ENCODE measurements around the gene FBXW7.

Gene FBXW7

DNA sequence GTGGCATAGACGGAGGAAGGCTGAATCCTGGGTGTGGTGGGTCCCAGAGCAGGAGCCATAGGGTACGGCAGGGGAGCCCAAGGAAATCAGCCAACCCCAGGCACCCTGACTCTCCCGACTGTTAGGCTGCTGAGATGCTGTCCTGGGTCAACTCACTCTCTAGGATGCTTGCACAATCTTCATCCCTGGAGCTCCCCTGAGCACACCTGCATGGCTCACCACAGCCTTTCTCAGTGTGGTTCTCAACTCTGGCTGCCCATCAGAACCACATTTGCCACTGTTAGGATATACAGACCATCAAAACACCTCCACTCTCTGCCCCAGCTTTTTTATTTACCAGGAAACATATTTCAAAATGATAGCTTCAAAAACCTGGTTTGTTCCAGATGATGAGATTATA is 236.3 kb downstream of the FBXW7 start:
- TF ChIP-seq, protein P1, sequence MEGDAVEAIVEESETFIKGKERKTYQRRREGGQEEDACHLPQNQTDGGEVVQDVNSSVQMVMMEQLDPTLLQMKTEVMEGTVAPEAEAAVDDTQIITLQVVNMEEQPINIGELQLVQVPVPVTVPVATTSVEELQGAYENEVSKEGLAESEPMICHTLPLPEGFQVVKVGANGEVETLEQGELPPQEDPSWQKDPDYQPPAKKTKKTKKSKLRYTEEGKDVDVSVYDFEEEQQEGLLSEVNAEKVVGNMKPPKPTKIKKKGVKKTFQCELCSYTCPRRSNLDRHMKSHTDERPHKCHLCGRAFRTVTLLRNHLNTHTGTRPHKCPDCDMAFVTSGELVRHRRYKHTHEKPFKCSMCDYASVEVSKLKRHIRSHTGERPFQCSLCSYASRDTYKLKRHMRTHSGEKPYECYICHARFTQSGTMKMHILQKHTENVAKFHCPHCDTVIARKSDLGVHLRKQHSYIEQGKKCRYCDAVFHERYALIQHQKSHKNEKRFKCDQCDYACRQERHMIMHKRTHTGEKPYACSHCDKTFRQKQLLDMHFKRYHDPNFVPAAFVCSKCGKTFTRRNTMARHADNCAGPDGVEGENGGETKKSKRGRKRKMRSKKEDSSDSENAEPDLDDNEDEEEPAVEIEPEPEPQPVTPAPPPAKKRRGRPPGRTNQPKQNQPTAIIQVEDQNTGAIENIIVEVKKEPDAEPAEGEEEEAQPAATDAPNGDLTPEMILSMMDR (conservative IDR thresholded peaks at IDR 0.05), result no peak
- no peak for TF ChIP-seq ZFX (IDR thresholded peaks at IDR 0.05)
- no peak overlapping the region for H3K27ac ChIP-seq

DNA sequence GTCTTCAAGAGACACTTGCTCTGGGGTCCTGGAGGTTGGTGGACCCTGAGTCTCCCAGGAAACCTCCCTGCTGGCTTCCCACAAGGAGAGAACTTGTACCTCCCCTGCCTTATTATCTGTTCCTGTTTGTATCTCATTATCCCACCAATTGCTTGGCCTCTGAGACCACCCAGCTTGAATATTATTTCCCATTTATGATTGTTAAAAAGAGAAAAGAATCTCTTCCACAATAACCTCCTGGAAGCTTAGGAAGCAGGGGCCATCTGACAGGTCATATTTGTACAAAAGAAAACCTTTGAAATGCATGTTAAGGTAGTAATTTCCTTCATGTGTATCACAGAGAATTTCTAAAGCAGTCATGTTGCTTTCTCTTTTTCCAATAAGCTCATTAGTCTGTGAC is 239.5 kb downstream of the FBXW7 start:
- no peak overlapping the region for H3K27ac ChIP-seq
- TF ChIP-seq, protein P1 (conservative IDR thresholded peaks at IDR 0.05), result no peak
- no peak for TF ChIP-seq ZFX (IDR thresholded peaks at IDR 0.05)

DNA sequence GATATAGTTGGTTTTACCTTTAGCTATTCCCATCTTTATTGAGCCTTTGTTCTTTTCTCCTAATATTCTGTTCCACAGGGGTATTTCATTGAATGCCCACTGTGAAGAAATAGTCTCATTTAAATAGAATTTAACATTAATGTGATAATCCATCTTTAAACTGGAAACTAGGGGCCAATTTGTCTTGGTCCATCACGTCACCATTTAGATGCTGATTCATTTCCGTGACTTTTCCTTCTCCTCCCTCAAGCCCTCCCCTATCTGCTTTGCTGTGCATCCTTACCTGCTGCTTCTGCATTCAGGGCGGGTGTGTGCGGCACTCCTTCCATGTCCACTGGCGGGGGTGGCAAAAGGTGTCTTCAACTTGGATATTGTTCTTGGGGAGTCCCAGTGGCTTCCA is 241.1 kb downstream of the FBXW7 start:
- H3K27ac ChIP-seq, result no peak overlapping the region
- no peak for TF ChIP-seq ZFX (IDR thresholded peaks at IDR 0.05)

DNA sequence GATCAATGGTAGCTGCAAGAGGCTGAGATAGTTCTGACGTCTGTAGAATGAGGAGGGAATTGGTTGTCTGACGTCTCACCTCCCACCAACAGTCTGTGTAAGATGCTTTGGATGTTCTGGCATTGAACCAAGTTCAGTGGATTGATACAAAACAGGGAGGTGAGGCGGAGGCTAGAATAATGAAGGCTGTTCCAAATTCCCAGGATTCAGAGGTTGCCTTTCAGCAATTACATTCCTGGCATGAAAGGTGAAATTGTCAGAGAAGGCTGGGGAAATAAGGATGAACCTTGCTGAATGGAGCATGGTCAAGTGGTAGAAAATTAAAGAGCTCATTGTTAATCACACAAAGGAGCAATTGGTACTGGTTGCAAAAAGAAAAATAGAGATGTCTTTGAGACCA is 241.6 kb downstream of the FBXW7 start:
- TF ChIP-seq ZFX (IDR thresholded peaks at IDR 0.05), result no peak
- TF ChIP-seq, protein P1 (conservative IDR thresholded peaks at IDR 0.05), result no peak
- H3K27ac ChIP-seq, result no peak overlapping the region

DNA sequence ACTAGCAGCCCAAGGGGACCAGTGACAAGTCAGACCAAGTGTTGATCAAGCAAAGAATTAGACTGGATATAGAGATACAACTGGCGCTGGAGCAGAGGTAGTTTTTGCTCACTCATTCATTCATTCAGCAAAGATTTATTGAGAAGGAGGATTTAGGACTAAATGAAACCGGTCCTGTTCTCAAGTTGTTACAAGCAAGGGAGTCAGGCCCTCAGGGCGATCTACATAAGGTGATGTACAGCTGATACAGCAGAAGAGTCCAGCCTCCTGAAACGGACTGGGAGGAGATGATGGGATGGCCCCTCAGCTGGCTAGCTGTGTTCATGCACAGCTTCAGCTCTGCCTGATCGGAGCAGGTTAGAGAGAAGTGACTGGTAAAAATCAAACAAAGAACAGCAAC is 242.4 kb downstream of the FBXW7 start:
- H3K27ac ChIP-seq, result no peak overlapping the region
- TF ChIP-seq, protein P1 (conservative IDR thresholded peaks at IDR 0.05), result no peak
- TF ChIP-seq ZFX (IDR thresholded peaks at IDR 0.05), result no peak

DNA sequence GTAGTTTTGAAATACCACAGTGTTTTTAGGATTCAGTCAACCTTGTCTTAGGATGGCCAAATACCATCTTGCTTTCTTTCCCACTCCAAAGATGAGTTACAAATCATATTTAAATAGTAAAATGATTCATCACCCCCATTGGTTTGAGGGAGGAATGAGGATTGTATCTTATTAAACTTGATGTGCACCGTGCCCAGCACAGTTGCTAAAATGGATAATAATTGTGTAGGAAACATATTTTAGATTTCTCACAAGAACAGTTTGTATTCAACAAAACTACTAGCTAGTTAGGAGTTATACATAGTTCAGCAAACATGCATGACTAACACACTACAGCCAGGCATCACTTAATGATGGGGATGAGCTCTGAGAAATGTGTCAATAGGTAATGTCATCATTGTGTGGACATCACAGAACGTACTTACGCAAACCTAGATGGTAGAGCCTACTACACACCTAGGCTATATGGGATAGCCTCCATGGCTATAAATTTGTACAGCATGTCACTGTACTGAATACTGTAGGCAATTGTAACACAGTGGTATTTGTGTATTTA is 245.4 kb downstream of the FBXW7 start:
- no peak overlapping the region for H3K27ac ChIP-seq
- no peak for TF ChIP-seq ZFX (IDR thresholded peaks at IDR 0.05)
- TF ChIP-seq, protein P1 (conservative IDR thresholded peaks at IDR 0.05), result no peak

DNA sequence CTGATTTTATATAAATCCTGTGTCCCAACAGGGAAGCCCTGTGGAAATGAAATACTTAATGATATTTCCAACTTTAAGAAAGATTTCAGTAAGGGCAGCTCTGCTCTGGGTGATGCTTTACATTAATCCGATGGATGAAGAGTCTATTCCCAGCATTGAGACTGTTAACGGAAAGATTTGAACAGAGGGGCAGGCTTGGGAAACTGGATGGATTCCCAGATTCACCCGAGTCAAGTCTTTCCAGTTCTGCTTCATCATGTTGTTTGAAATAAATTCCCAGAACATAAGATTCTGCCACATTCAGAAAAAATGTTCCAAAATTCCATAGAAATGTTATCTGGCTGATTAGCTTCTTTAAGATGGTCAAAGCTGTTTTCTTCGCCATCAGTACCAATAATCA is 246.0 kb downstream of the FBXW7 start:
- H3K27ac ChIP-seq, result no peak overlapping the region
- TF ChIP-seq, protein P1 (conservative IDR thresholded peaks at IDR 0.05), result no peak
- no peak for TF ChIP-seq ZFX (IDR thresholded peaks at IDR 0.05)

DNA sequence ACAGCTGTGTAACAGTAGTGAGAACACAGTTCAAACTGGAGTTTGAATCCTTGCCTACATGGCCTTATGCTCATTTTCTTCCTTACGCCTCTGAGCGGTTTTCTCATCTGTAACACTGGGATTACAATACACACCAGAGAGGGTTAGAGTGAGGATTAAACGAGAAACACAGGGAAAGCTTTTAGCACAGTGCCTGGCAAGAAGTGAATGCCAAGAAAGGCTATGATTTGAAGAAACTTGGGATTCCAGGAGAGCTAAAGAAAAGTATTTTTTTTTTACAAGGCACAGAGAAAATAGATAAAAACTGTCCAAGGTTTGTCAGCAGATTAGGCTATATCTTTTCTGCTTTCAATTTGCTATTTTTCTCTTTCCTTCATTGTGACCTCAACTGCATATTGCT is 246.4 kb downstream of the FBXW7 start:
- no peak for TF ChIP-seq ZFX (IDR thresholded peaks at IDR 0.05)
- TF ChIP-seq, protein P1 (conservative IDR thresholded peaks at IDR 0.05), result no peak
- H3K27ac ChIP-seq, result no peak overlapping the region

Data from C4-2B (cell line).